ENCODE results near the gene DESI2. TPM values are rescaled to one million over a fixed set of nuclear protein-coding genes. Genes with fewer than 3 reads are reported as not detected.

Gene DESI2
- polyA plus RNA-seq, 1 of the 3 experiments (the other 2 are of a cell fraction): 14.0 TPM

- Histone ChIP-seq H3K36me3 (replicated peaks in 1 of 2; ENCODE audit: control insufficient read depth in 1 of 2, insufficient read depth in 2 of 2, low read length in 1 of 2) (peaks cover 31 to 50% of the 10 kb centered on the region in 2 experiments), H4K20me1 (ENCODE audit: insufficient read depth) (no peaks in the 10 kb centered on the region), H3K79me2 (ENCODE audit: insufficient read depth) (no peaks in the 10 kb centered on the region), H3K27me3 (ENCODE audit: insufficient read depth) (no peaks in the 10 kb centered on the region), H3F3A (replicated peaks; ENCODE audit: insufficient read depth) (no peaks in the 10 kb centered on the region), H3K9me2 (no peaks in the 10 kb centered on the region), H3K4me3 (ENCODE audit: low read depth in 2 of 2, low read length in 1 of 2) (no peak overlapping the region; a peak in 1 of 4 replicates), H3K27ac (ENCODE audit: low read depth in 2 of 2, low read length in 1 of 2) (no peak overlapping the region), H3K9me3 (no peaks in the 10 kb centered on the region), H3K4me2 (no peak overlapping the region), H3K9ac (no peak overlapping the region), H3K4me1 (ENCODE audit: control insufficient read depth in 1 of 2, insufficient read depth in 2 of 2, low read depth in 1 of 2, low read length in 1 of 2) (peaks cover 0 to 3% of the 10 kb centered on the region in 2 experiments; a peak in 1 of 4 replicates), H2AFZ (ENCODE audit: low read depth) (no peak overlapping the region)
- TF ChIP-seq, protein P1, sequence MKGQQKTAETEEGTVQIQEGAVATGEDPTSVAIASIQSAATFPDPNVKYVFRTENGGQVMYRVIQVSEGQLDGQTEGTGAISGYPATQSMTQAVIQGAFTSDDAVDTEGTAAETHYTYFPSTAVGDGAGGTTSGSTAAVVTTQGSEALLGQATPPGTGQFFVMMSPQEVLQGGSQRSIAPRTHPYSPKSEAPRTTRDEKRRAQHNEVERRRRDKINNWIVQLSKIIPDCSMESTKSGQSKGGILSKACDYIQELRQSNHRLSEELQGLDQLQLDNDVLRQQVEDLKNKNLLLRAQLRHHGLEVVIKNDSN (IDR thresholded peaks at IDR 0.05; ENCODE audit: borderline replicate concordance, low read depth): no peak
- TF ChIP-seq TEAD4 (IDR thresholded peaks at IDR 0.05; ENCODE audit: borderline replicate concordance, insufficient read depth) (no peak), TAF1 (IDR thresholded peaks at IDR 0.05; ENCODE audit: borderline replicate concordance, low read depth, low read length) (no peak), FOXJ3 (CRISPR knock-in tag; IDR thresholded peaks at IDR 0.05) (no peak), CHD2 (IDR thresholded peaks at IDR 0.05; ENCODE audit: low read length, partially characterized antibody) (no peak), MXI1 (IDR thresholded peaks at IDR 0.05; ENCODE audit: low read depth, low read length) (no peak), SMC3 (IDR thresholded peaks at IDR 0.05; ENCODE audit: low read depth, low read length) (no peak), NRF1 (IDR thresholded peaks at IDR 0.05; ENCODE audit: low read depth, low read length) (no peak), MEF2A (IDR thresholded peaks at IDR 0.05; ENCODE audit: borderline replicate concordance, low read depth) (no peak)
- ChIA-PET POLR2A (no interaction called here), CTCF (no interaction called here)
- no peak for DNase-seq
- 96% methylated on average over 3 of the region's 3 CpGs for WGBS (ENCODE audit: low lambda C conversion rate)
Measured at GRCh38 chr1:244702620-244703019, 49.7 kb downstream of the DESI2 start.

GRCh38 chr1:244704107-244704506 lies 51.2 kb downstream of the DESI2 start:
- H3K27ac ChIP-seq (ENCODE audit: low read depth in 2 of 2, low read length in 1 of 2): no peak overlapping the region
- peaks cover 0 to 5% of the 10 kb centered on the region in 2 experiments; a peak in 2 of 4 replicates for H3K4me1 ChIP-seq (ENCODE audit: control insufficient read depth in 1 of 2, insufficient read depth in 2 of 2, low read depth in 1 of 2, low read length in 1 of 2)
- H3K27me3 ChIP-seq (ENCODE audit: insufficient read depth): no peaks in the 10 kb centered on the region
- H3K79me2 ChIP-seq (ENCODE audit: insufficient read depth): no peaks in the 10 kb centered on the region
- ChIA-PET CTCF (no interaction called here), POLR2A (no interaction called here)
- no peaks in the 10 kb centered on the region for H4K20me1 ChIP-seq (ENCODE audit: insufficient read depth)
- peaks cover 27 to 42% of the 10 kb centered on the region in 2 experiments for H3K36me3 ChIP-seq (replicated peaks in 1 of 2; ENCODE audit: control insufficient read depth in 1 of 2, insufficient read depth in 2 of 2, low read length in 1 of 2)
- no peak overlapping the region for H3K9ac ChIP-seq
- H3K4me3 ChIP-seq (ENCODE audit: low read depth in 2 of 2, low read length in 1 of 2): no peak overlapping the region
- H2AFZ ChIP-seq (ENCODE audit: low read depth): no peak overlapping the region
- no peaks in the 10 kb centered on the region for H3K9me3 ChIP-seq
- H3K9me2 ChIP-seq: no peaks in the 10 kb centered on the region
- H3F3A ChIP-seq (replicated peaks; ENCODE audit: insufficient read depth): no peaks in the 10 kb centered on the region
- TF ChIP-seq, protein P2, sequence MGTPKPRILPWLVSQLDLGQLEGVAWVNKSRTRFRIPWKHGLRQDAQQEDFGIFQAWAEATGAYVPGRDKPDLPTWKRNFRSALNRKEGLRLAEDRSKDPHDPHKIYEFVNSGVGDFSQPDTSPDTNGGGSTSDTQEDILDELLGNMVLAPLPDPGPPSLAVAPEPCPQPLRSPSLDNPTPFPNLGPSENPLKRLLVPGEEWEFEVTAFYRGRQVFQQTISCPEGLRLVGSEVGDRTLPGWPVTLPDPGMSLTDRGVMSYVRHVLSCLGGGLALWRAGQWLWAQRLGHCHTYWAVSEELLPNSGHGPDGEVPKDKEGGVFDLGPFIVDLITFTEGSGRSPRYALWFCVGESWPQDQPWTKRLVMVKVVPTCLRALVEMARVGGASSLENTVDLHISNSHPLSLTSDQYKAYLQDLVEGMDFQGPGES (IDR thresholded peaks at IDR 0.05; ENCODE audit: low read depth, low read length): no peak
- TF ChIP-seq GABPA (IDR thresholded peaks at IDR 0.05; ENCODE audit: low read depth): no peak
- TF ChIP-seq MEF2A (IDR thresholded peaks at IDR 0.05; ENCODE audit: borderline replicate concordance, low read depth): no peak
- TF ChIP-seq JUND (IDR thresholded peaks at IDR 0.05): no peak
- TF ChIP-seq, protein P3, sequence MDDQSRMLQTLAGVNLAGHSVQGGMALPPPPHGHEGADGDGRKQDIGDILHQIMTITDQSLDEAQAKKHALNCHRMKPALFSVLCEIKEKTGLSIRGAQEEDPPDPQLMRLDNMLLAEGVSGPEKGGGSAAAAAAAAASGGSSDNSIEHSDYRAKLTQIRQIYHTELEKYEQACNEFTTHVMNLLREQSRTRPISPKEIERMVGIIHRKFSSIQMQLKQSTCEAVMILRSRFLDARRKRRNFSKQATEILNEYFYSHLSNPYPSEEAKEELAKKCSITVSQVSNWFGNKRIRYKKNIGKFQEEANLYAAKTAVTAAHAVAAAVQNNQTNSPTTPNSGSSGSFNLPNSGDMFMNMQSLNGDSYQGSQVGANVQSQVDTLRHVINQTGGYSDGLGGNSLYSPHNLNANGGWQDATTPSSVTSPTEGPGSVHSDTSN (IDR thresholded peaks at IDR 0.05): no peak
- TF ChIP-seq, protein P4, sequence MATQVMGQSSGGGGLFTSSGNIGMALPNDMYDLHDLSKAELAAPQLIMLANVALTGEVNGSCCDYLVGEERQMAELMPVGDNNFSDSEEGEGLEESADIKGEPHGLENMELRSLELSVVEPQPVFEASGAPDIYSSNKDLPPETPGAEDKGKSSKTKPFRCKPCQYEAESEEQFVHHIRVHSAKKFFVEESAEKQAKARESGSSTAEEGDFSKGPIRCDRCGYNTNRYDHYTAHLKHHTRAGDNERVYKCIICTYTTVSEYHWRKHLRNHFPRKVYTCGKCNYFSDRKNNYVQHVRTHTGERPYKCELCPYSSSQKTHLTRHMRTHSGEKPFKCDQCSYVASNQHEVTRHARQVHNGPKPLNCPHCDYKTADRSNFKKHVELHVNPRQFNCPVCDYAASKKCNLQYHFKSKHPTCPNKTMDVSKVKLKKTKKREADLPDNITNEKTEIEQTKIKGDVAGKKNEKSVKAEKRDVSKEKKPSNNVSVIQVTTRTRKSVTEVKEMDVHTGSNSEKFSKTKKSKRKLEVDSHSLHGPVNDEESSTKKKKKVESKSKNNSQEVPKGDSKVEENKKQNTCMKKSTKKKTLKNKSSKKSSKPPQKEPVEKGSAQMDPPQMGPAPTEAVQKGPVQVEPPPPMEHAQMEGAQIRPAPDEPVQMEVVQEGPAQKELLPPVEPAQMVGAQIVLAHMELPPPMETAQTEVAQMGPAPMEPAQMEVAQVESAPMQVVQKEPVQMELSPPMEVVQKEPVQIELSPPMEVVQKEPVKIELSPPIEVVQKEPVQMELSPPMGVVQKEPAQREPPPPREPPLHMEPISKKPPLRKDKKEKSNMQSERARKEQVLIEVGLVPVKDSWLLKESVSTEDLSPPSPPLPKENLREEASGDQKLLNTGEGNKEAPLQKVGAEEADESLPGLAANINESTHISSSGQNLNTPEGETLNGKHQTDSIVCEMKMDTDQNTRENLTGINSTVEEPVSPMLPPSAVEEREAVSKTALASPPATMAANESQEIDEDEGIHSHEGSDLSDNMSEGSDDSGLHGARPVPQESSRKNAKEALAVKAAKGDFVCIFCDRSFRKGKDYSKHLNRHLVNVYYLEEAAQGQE (IDR thresholded peaks at IDR 0.05; ENCODE audit: low read depth, low read length): no peak
- no peak for TF ChIP-seq NRF1 (IDR thresholded peaks at IDR 0.05; ENCODE audit: low read depth, low read length)
- TF ChIP-seq RAD21 (IDR thresholded peaks at IDR 0.05; ENCODE audit: low read length): no peak
- TF ChIP-seq FOXJ3 (CRISPR knock-in tag; IDR thresholded peaks at IDR 0.05): no peak
- no peak for TF ChIP-seq TCF12 (IDR thresholded peaks at IDR 0.05)
- TF ChIP-seq CHD2 (IDR thresholded peaks at IDR 0.05; ENCODE audit: low read length, partially characterized antibody): no peak
- TF ChIP-seq FOSL2 (IDR thresholded peaks at IDR 0.05; ENCODE audit: borderline replicate concordance, low read depth): no peak
- no peak for TF ChIP-seq ZBTB33 (IDR thresholded peaks at IDR 0.05; ENCODE audit: borderline replicate concordance, low read depth)
- TF ChIP-seq RCOR1 (IDR thresholded peaks at IDR 0.05; ENCODE audit: low read length): no peak
- TF ChIP-seq POLR2AphosphoS5 (IDR thresholded peaks at IDR 0.05; ENCODE audit: low read depth, low read length): no peak
- no peak for DNase-seq
- H3K4me2 ChIP-seq: no peak overlapping the region
- WGBS (ENCODE audit: low lambda C conversion rate): 97% methylated on average over 3 of the region's 3 CpGs
